Fibroblast of lung (primary cell): Measurements from ENCODE around the gene ANKRD22. TPM values are rescaled to one million over a fixed set of nuclear protein-coding genes. Genes with fewer than 3 reads are reported as not detected.
A peak's percentile ranks its signal among the peaks of the same experiment; 100 is the strongest.

Experiments used
- DNase-seq, 2 donors: peaks; one replicate each; pipeline versions ENCODE4 v3.0.0 to v3.0.0-alpha.2; 2010; ENCODE audit warnings: low read depth in 2 of 2
- H2AFZ ChIP-seq: 2 replicates; pipeline ENCODE4 v1.5.1; 2012; ENCODE audit warnings: low read length, control low read depth, inconsistent platforms
- H3K27ac ChIP-seq: 2 replicates; pipeline ENCODE4 v1.5.1; 2011; ENCODE audit warnings: low read length, control low read depth; ENCODE audit not compliant: insufficient read depth
- H3K27me3 ChIP-seq: 2 replicates; pipeline ENCODE4 v1.5.1; 2011; ENCODE audit warnings: mild to moderate bottlenecking, low read length; ENCODE audit not compliant: control insufficient read depth, insufficient read depth
- H3K36me3 ChIP-seq: 2 replicates; pipeline ENCODE4 v1.5.1; 2011; ENCODE audit warnings: low read length; ENCODE audit not compliant: control insufficient read depth, insufficient read depth
- H3K4me1 ChIP-seq: 2 replicates; pipeline ENCODE4 v1.5.1; 2011; ENCODE audit warnings: low read length; ENCODE audit not compliant: control insufficient read depth, insufficient read depth; ENCODE audit errors: extremely low read depth
- H3K4me2 ChIP-seq: 2 replicates; pipeline ENCODE4 v1.5.1; 2011; ENCODE audit warnings: low read length, control low read depth; ENCODE audit not compliant: insufficient read depth; ENCODE audit errors: extremely low read depth
- H3K4me3 ChIP-seq, 4 experiments: fragments of 200-600 bp in 1 of 4; sonication (generic) in 1 of 4; replicated peaks in 1 of 4; 2 replicates each; pipeline ENCODE4 v1.5.1; 2011 to 2016; ENCODE audit warnings: low read length in 4 of 4, low read depth in 3 of 4, mild to moderate bottlenecking in 3 of 4, control low read depth in 2 of 4, inconsistent platforms in 1 of 4, mixed read lengths in 1 of 4; ENCODE audit not compliant: insufficient read depth in 1 of 4; ENCODE audit errors: control extremely low read depth in 1 of 4
- H3K79me2 ChIP-seq: 2 replicates; pipeline ENCODE4 v1.5.1; 2012; ENCODE audit warnings: mild to moderate bottlenecking, low read length, inconsistent platforms; ENCODE audit not compliant: control insufficient read depth, insufficient read depth
- H3K9ac ChIP-seq: 2 replicates; pipeline ENCODE4 v1.5.1; 2011; ENCODE audit warnings: mild to moderate bottlenecking, low read length, control low read depth; ENCODE audit not compliant: insufficient read depth
- H3K9me3 ChIP-seq: 2 replicates; pipeline ENCODE4 v1.5.1; 2012; ENCODE audit warnings: low read depth, low read length; ENCODE audit not compliant: control insufficient read depth, insufficient read depth
- H4K20me1 ChIP-seq: 2 replicates; pipeline ENCODE4 v1.5.1; 2011; ENCODE audit warnings: low read length; ENCODE audit not compliant: control insufficient read depth, insufficient read depth; ENCODE audit errors: extremely low read depth
- CTCF ChIP-seq, 2 donors: IDR thresholded peaks in 1 of 2; conservative IDR thresholded peaks in 1 of 2; 1 replicate in 1 of 2; 2 replicates in 1 of 2; pipeline ENCODE4 v1.5.1; 2011 to 2012; ENCODE audit warnings: low read length in 2 of 2, control low read depth in 1 of 2, inconsistent platforms in 1 of 2, low read depth in 1 of 2, mild to moderate bottlenecking in 1 of 2
- EZH2 ChIP-seq: IDR thresholded peaks from 2 replicates; pipeline ENCODE4 v1.5.1; 2012; ENCODE audit warnings: low read length, control low read depth, mild to moderate bottlenecking; ENCODE audit errors: missing control alignments
- polyA plus RNA-seq, 2 donors: library from polyadenylated mRNA; depleted of rRNA in 1 of 2; stranded (reverse) in 1 of 2; unstranded in 1 of 2; fragments of >200 nt; gene quantifications; 2 replicates each; pipeline ENCODE4 v1.2.1, GENCODE V29; 2011 to 2012; ENCODE audit warnings: missing spikeins in 1 of 2
- total RNA-seq: library from RNA; depleted of rRNA; stranded (reverse); fragments of >200 nt; gene quantifications from 2 replicates; pipeline ENCODE4 v1.2.1, GENCODE V29; 2014

The ANKRD22 gene
- total and polyA plus RNA-seq, 2 donors (not counting 1 experiment from before 2014, with no cell fraction given): 0.17 TPM; not detected in 1

DNA sequence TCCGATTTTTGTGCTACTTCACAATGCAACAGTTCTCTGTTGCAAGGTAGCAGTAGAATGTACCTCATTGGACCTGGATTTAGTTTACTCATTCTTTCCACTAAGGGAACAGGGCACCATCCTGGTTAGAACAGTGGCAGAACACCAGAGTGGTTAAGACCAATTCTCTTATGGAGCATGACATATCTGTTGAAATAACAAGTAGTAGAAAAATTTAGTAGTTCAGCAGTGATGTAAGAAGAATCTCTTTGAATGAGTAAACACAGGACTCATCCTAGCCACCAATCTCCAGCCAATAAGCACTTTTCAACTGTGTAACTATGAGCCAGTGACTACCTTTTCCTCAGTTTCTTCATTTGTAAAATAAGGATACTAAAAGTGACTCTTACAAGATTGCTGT lies 2.4 kb downstream of the ANKRD22 start:
- H3K9me3 ChIP-seq: no peaks in the 10 kb centered on the region
- H3K9ac ChIP-seq: no peak overlapping the region
- H3K4me3 ChIP-seq: no peak overlapping the region
- H3K4me1 ChIP-seq: peaks cover 2% of the 10 kb centered on the region
- no peak overlapping the region for H3K4me2 ChIP-seq
- TF ChIP-seq EZH2 (no peak), CTCF (conservative IDR thresholded peaks at IDR 0.05 in 1 of 2, IDR thresholded peaks at IDR 0.05 in 1 of 2; ENCODE audit: low read depth in 1 of 2, low read length in 2 of 2) (no peak)
- H3K27ac ChIP-seq: no peak overlapping the region
- H2AFZ ChIP-seq: no peak overlapping the region
- H3K36me3 ChIP-seq: no peaks in the 10 kb centered on the region
- H3K79me2 ChIP-seq: no peaks in the 10 kb centered on the region
- H4K20me1 ChIP-seq: no peaks in the 10 kb centered on the region
- DNase-seq: peak; percentile 11 to 48
- H3K27me3 ChIP-seq: no peaks in the 10 kb centered on the region

GRCh38 chr10:88848499-88848898 lies 3.1 kb downstream of the ANKRD22 start:
- H4K20me1 ChIP-seq: no peaks in the 10 kb centered on the region
- peak overlapping the region; percentile 19 for H2AFZ ChIP-seq
- H3K4me2 ChIP-seq: peak overlapping the region; percentile 64
- no peaks in the 10 kb centered on the region for H3K36me3 ChIP-seq
- no peak overlapping the region for H3K9ac ChIP-seq
- TF ChIP-seq CTCF (conservative IDR thresholded peaks at IDR 0.05 in 1 of 2, IDR thresholded peaks at IDR 0.05 in 1 of 2; ENCODE audit: low read depth in 1 of 2, low read length in 2 of 2): no peak
- no peak for TF ChIP-seq EZH2
- no peaks in the 10 kb centered on the region for H3K27me3 ChIP-seq
- peak; percentile 83 to 88 for DNase-seq
- H3K27ac ChIP-seq: peak overlapping the region; percentile 35
- H3K4me1 ChIP-seq: peaks cover 2% of the 10 kb centered on the region
- H3K79me2 ChIP-seq: no peaks in the 10 kb centered on the region
- H3K4me3 ChIP-seq: no peak overlapping the region
- H3K9me3 ChIP-seq: no peaks in the 10 kb centered on the region

DNA sequence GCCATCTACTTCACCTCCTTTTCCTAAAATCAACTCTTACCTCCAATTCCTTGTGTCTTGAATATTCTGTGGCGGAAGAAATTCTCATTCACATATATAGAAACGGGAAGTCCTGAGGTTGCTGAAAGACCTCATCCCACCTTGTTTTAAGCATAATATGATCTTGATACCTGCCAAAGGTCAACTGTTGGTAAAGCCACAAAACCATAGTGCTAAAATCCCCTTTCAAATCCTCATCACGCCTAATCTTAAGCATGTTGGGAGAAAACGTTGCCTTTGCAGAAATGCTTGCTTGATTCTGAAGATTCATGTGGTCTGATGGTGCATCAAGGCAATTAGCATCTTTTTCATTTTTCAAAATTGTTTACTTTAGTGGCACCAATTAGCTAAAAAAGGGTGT lies 8.5 kb downstream of the ANKRD22 start:
- H3K4me2 ChIP-seq: no peak overlapping the region

More for the DNA sequence above, 8.5 kb downstream of the ANKRD22 start:
- H2AFZ ChIP-seq: no peak overlapping the region
- no peak for DNase-seq
- no peaks in the 10 kb centered on the region for H3K36me3 ChIP-seq
- no peaks in the 10 kb centered on the region for H3K79me2 ChIP-seq
- no peak overlapping the region for H3K9ac ChIP-seq
- no peaks in the 10 kb centered on the region for H4K20me1 ChIP-seq
- H3K4me3 ChIP-seq: no peak overlapping the region
- no peak overlapping the region for H3K27ac ChIP-seq
- no peaks in the 10 kb centered on the region for H3K4me1 ChIP-seq
- H3K9me3 ChIP-seq: no peaks in the 10 kb centered on the region
- H3K27me3 ChIP-seq: no peaks in the 10 kb centered on the region
- TF ChIP-seq EZH2: no peak
- no peak for TF ChIP-seq CTCF (conservative IDR thresholded peaks at IDR 0.05 in 1 of 2, IDR thresholded peaks at IDR 0.05 in 1 of 2; ENCODE audit: low read depth in 1 of 2, low read length in 2 of 2)
